Measurements from ENCODE around the gene VPS45.

VPS45 gene

GRCh38 chr1:150093805-150094204 is 26.2 kb downstream of the VPS45 start:
- TF ChIP-seq POU6F1 (CRISPR knock-in tag; IDR thresholded peaks at IDR 0.05; ENCODE audit: borderline replicate concordance, low read depth) (no peak), ARNTL (CRISPR knock-in tag; IDR thresholded peaks at IDR 0.05; ENCODE audit: borderline replicate concordance, low read depth) (no peak), ZC3H10 (CRISPR knock-in tag; IDR thresholded peaks at IDR 0.05) (no peak), ZNF565 (CRISPR knock-in tag; conservative IDR thresholded peaks at IDR 0.05; ENCODE audit: low read depth) (no peak), PATZ1 (CRISPR knock-in tag; IDR thresholded peaks at IDR 0.05; ENCODE audit: borderline replicate concordance) (no peak), SNAI2 (CRISPR knock-in tag; IDR thresholded peaks at IDR 0.05) (no peak), TSHZ2 (CRISPR knock-in tag; IDR thresholded peaks at IDR 0.05) (no peak), ZNF70 (CRISPR knock-in tag; IDR thresholded peaks at IDR 0.05) (no peak), ISL1 (CRISPR knock-in tag; IDR thresholded peaks at IDR 0.05) (no peak), CSRNP3 (CRISPR knock-in tag; IDR thresholded peaks at IDR 0.05) (no peak), ZNF8 (CRISPR knock-in tag; IDR thresholded peaks at IDR 0.05) (no peak), PPARA (CRISPR knock-in tag; IDR thresholded peaks at IDR 0.05; ENCODE audit: borderline replicate concordance) (no peak), TCF4 (CRISPR knock-in tag; IDR thresholded peaks at IDR 0.05; ENCODE audit: borderline replicate concordance) (no peak)
- ATAC-seq: no peak

- ATAC-seq: no peak
Measured at GRCh38 chr1:150094734-150095265, 27.2 kb downstream of the VPS45 start.

More at GRCh38 chr1:150094734-150095265, 27.2 kb downstream of the VPS45 start:
- TF ChIP-seq ISL1 (CRISPR knock-in tag; IDR thresholded peaks at IDR 0.05) (no peak), BACH2 (CRISPR knock-in tag; IDR thresholded peaks at IDR 0.05; ENCODE audit: borderline replicate concordance) (no peak), CSRNP3 (CRISPR knock-in tag; IDR thresholded peaks at IDR 0.05) (no peak), GLIS3 (CRISPR knock-in tag; IDR thresholded peaks at IDR 0.05) (no peak), CSDC2 (CRISPR knock-in tag; IDR thresholded peaks at IDR 0.05) (no peak), ARNTL (CRISPR knock-in tag; IDR thresholded peaks at IDR 0.05; ENCODE audit: borderline replicate concordance, low read depth) (no peak), CREB5 (CRISPR knock-in tag; IDR thresholded peaks at IDR 0.05; ENCODE audit: low read depth) (no peak)

Measured in SK-N-SH treated with all-trans-retinoic acid at 6 μM for 48 hours (cell line).